ENCODE results near the gene JTB. TPM values are rescaled to one million over a fixed set of nuclear protein-coding genes. Genes with fewer than 3 reads are reported as not detected.
A peak's percentile ranks its signal among the peaks of the same experiment; 100 is the strongest.
"Not testable (repeated sequence)": the region's sequence is repeated elsewhere in the genome, so short reads cannot be mapped to it uniquely, and the experiment has no call there.

The JTB gene
- total RNA-seq, 2 donors from 2014 or later = 130 to 133 TPM

- H3K4me1 Mint-ChIP-seq (ENCODE audit: low read depth) = peaks cover 63% of the 10 kb centered on the region
- H3K36me3 Mint-ChIP-seq (ENCODE audit: insufficient read depth in 2 of 2) = peaks cover 26 to 46% of the 10 kb centered on the region in 2 donors
- no peaks in the 10 kb centered on the region for H3K27me3 Mint-ChIP-seq (ENCODE audit: low read depth)
- peak within 1 kb of the TSS; percentile 90 to 100 for H3K4me3 Mint-ChIP-seq
- DNase-seq (peak; percentile 90 to 92), ATAC-seq (replicated peaks in 1 of 2) (peak; percentile 83 to 85)
- H3K9me3 Mint-ChIP-seq = peaks cover 0 to 1% of the 10 kb centered on the region in 2 donors
- peak within 1 kb of the TSS; percentile 99 for H3K27ac Mint-ChIP-seq
These were observed 13.1 kb upstream of the JTB start, which contains the start of gene RPS27 for GRCh38 chr1:153990468-153991150. Gene RPS27 (plus strand): TSS chr1:153990762. CDS start chr1:153990797, 35 bp downstream.

GRCh38 chr1:153987621-153988020 lies 10.1 kb upstream of the JTB start:
- H3K27me3 Mint-ChIP-seq (ENCODE audit: low read depth) = no peaks in the 10 kb centered on the region
- peaks cover 62% of the 10 kb centered on the region for H3K4me1 Mint-ChIP-seq (ENCODE audit: low read depth)
- H3K9me3 Mint-ChIP-seq = peaks cover 0 to 1% of the 10 kb centered on the region in 2 donors
- H3K4me3 Mint-ChIP-seq = peak overlapping the region in 1 of 2 donors; percentile 93
- ATAC-seq (replicated peaks in 1 of 2) = no peak
- peaks cover 16 to 24% of the 10 kb centered on the region in 2 donors for H3K36me3 Mint-ChIP-seq (ENCODE audit: insufficient read depth in 2 of 2)
- no peak for DNase-seq
- H3K27ac Mint-ChIP-seq = peak overlapping the region; percentile 87

DNA sequence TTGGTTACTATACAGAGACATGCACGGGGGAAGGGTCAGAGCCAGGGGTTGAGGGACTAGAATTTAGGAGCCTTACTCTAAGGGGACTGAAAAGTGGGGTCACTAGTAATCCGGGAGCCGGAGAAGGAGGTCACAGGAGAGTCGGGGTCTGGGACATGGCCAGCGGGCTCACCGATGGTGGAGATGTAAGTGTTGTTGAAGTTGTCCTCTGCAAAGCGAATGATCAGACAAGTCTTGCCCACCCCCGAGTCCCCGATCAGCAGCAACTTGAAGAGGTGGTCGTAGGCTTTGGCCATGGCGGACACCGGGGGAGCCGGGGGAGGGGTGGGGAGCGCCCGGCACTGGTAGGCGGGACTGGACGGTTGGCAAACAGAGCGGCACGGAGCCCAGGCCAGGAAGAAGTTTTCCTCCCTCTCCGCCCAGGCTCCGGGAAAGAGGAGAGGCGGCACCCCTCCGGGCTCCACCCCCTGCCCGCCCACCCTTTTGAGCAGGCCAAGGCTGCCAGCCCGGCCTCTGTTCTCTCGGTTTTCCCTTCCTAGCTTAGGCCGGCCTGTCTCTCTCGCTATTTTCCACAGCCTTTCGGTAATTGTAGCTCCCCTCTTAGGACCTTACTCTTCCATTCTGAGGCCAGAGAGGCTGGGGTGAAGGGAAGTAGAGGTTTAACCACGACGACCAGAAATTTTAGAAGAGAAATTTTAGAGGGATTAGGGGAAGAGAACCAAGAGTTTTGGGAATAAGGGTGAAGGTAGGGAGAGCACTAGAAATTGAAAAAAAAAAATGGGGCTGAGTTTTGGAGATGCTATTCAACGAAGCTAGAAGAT lies 8.7 kb upstream of the JTB start, which contains the start of gene RAB13:
Gene RAB13, minus strand, starts transcription at position 399 of the 821 bp plus-strand sequence. Its CDS starts 103 bp downstream, at position 296.
- DNase-seq (peak in 1 of 2 donors; percentile 27), ATAC-seq (replicated peaks in 1 of 2) (peak in 1 of 2 donors; percentile 10)
- H3K9me3 Mint-ChIP-seq = peaks cover 0 to 1% of the 10 kb centered on the region in 2 donors
- peaks cover 47% of the 10 kb centered on the region for H3K4me1 Mint-ChIP-seq (ENCODE audit: low read depth)
- H3K4me3 Mint-ChIP-seq = peak within 1 kb of the TSS; percentile 93 to 95
- H3K27me3 Mint-ChIP-seq (ENCODE audit: low read depth) = no peaks in the 10 kb centered on the region
- H3K36me3 Mint-ChIP-seq (ENCODE audit: insufficient read depth in 2 of 2) = peaks cover 7 to 9% of the 10 kb centered on the region in 2 donors
- H3K27ac Mint-ChIP-seq = peak within 1 kb of the TSS; percentile 91

- peaks cover 0 to 2% of the 10 kb centered on the region in 2 donors for H3K36me3 Mint-ChIP-seq (ENCODE audit: insufficient read depth in 2 of 2)
- peaks cover 0 to 1% of the 10 kb centered on the region in 2 donors for H3K9me3 Mint-ChIP-seq
- H3K4me1 Mint-ChIP-seq (ENCODE audit: low read depth) = peaks cover 44% of the 10 kb centered on the region
- ATAC-seq (replicated peaks in 1 of 2) (peak; percentile 83 to 85), DNase-seq (peak; percentile 68 to 82)
- no peaks in the 10 kb centered on the region for H3K27me3 Mint-ChIP-seq (ENCODE audit: low read depth)
- peak overlapping the region; percentile 91 for H3K27ac Mint-ChIP-seq
- peak overlapping the region; percentile 93 to 95 for H3K4me3 Mint-ChIP-seq
These were observed 8.0 kb upstream of the JTB start for GRCh38 chr1:153985341-153985912.

- ATAC-seq (replicated peaks in 1 of 2) (no peak), DNase-seq (no peak)
- Mint-ChIP-seq H3K27me3 (ENCODE audit: low read depth) (no peaks in the 10 kb centered on the region), H3K4me1 (ENCODE audit: low read depth) (peaks cover 37% of the 10 kb centered on the region), H3K4me3 (peak overlapping the region; percentile 5 to 60), H3K27ac (no peak overlapping the region), H3K36me3 (ENCODE audit: insufficient read depth in 2 of 2) (peaks cover 0 to 2% of the 10 kb centered on the region in 2 donors), H3K9me3 (no peaks in the 10 kb centered on the region)
These were observed 6.8 kb upstream of the JTB start for GRCh38 chr1:153984123-153984894.

DNA sequence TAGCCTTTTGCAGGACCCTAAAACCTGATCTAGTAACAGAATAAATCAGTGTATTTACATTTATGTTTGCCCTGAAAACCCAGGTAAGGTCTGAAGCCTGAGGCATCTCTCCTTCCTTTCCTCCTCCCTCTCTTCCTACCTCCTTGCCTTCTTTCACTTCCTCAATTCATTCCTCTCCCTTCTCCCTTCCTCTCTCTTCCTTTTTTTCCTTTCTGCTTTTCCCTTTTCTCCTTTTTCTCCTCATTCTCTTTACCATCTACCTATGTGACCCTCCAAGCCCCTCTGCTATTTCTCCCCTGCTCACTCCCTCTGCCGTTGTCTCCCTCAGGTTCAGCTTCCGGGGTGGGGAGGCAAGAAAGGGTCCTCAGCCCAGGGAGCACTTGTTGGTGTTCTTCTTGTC lies 4.3 kb upstream of the JTB start:
- DNase-seq; ATAC-seq (replicated peaks in 1 of 2); H3K27me3 Mint-ChIP-seq (ENCODE audit: low read depth); H3K27ac Mint-ChIP-seq; H3K4me3 Mint-ChIP-seq; H3K36me3 Mint-ChIP-seq (ENCODE audit: insufficient read depth in 2 of 2); H3K9me3 Mint-ChIP-seq: not testable (repeated sequence)
- peaks cover 41% of the 10 kb centered on the region for H3K4me1 Mint-ChIP-seq (ENCODE audit: low read depth)

- H3K4me3 Mint-ChIP-seq = peak overlapping the region; percentile 95 to 98
- not testable (repeated sequence) for DNase-seq; H3K27me3 Mint-ChIP-seq (ENCODE audit: low read depth); H3K27ac Mint-ChIP-seq; H3K9me3 Mint-ChIP-seq; ATAC-seq (replicated peaks in 1 of 2)
- peaks cover 17 to 18% of the 10 kb centered on the region in 2 donors for H3K36me3 Mint-ChIP-seq (ENCODE audit: insufficient read depth in 2 of 2)
- peaks cover 40% of the 10 kb centered on the region for H3K4me1 Mint-ChIP-seq (ENCODE audit: low read depth)
These were observed 1.6 kb upstream of the JTB start for GRCh38 chr1:153979091-153979490.

GRCh38 chr1:153978274-153978909 lies 918 bp upstream of the JTB start:
- H3K4me3 Mint-ChIP-seq = peak overlapping the region; percentile 95 to 98
- peaks cover 20 to 21% of the 10 kb centered on the region in 2 donors for H3K36me3 Mint-ChIP-seq (ENCODE audit: insufficient read depth in 2 of 2)
- ATAC-seq (replicated peaks in 1 of 2) (no peak), DNase-seq (no peak)
- peak overlapping the region; percentile 91 for H3K27ac Mint-ChIP-seq
- H3K4me1 Mint-ChIP-seq (ENCODE audit: low read depth) = peaks cover 47% of the 10 kb centered on the region
- H3K9me3 Mint-ChIP-seq = no peaks in the 10 kb centered on the region
- H3K27me3 Mint-ChIP-seq (ENCODE audit: low read depth) = no peaks in the 10 kb centered on the region

DNA sequence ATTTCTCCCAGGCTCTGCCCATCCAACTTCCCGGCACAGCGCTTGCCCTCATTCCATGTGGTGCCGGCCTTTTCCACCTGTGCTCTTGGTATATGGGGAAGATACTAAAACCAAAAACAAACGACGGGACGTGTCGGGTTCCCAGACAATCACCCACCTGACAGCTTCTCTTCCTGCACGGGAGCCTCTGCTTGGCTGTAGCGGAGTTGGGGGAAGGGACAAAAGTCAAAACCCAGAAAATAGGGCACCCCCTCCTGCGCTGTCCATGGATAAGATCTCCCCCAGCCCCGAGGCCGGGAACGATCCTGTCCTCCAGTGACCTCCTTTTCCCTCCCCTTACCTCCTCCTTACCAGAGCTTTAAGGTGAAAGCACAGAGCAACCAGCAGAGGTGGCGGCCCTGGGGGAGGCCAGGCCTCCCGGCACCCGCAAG lies 640 bp downstream of the JTB start:
- no peak for ATAC-seq (replicated peaks in 1 of 2)
- peak overlapping the region; percentile 96 for H3K27ac Mint-ChIP-seq
- H3K27me3 Mint-ChIP-seq (ENCODE audit: low read depth) = no peaks in the 10 kb centered on the region
- peaks cover 59% of the 10 kb centered on the region for H3K4me1 Mint-ChIP-seq (ENCODE audit: low read depth)
- no peak for DNase-seq
- peak overlapping the region; percentile 95 to 98 for H3K4me3 Mint-ChIP-seq
- peaks cover 21 to 23% of the 10 kb centered on the region in 2 donors for H3K36me3 Mint-ChIP-seq (ENCODE audit: insufficient read depth in 2 of 2)
- no peaks in the 10 kb centered on the region for H3K9me3 Mint-ChIP-seq

- peaks cover 59% of the 10 kb centered on the region for H3K4me1 Mint-ChIP-seq (ENCODE audit: low read depth)
- no peak for DNase-seq
- no peak overlapping the region for H3K4me3 Mint-ChIP-seq
- H3K27ac Mint-ChIP-seq = no peak overlapping the region
- H3K36me3 Mint-ChIP-seq (ENCODE audit: insufficient read depth in 2 of 2) = peaks cover 21 to 23% of the 10 kb centered on the region in 2 donors
- no peaks in the 10 kb centered on the region for H3K9me3 Mint-ChIP-seq
- no peak for ATAC-seq (replicated peaks in 1 of 2)
- no peaks in the 10 kb centered on the region for H3K27me3 Mint-ChIP-seq (ENCODE audit: low read depth)
These were observed 3.9 kb downstream of the JTB start for GRCh38 chr1:153973525-153973924.

GRCh38 chr1:153973071-153973470 lies 4.4 kb downstream of the JTB start:
- peaks cover 21 to 23% of the 10 kb centered on the region in 2 donors for H3K36me3 Mint-ChIP-seq (ENCODE audit: insufficient read depth in 2 of 2)
- no peaks in the 10 kb centered on the region for H3K9me3 Mint-ChIP-seq
- H3K27ac Mint-ChIP-seq = no peak overlapping the region
- no peaks in the 10 kb centered on the region for H3K27me3 Mint-ChIP-seq (ENCODE audit: low read depth)
- no peak for ATAC-seq (replicated peaks in 1 of 2)
- DNase-seq = no peak
- peaks cover 59% of the 10 kb centered on the region for H3K4me1 Mint-ChIP-seq (ENCODE audit: low read depth)
- H3K4me3 Mint-ChIP-seq = no peak overlapping the region

DNA sequence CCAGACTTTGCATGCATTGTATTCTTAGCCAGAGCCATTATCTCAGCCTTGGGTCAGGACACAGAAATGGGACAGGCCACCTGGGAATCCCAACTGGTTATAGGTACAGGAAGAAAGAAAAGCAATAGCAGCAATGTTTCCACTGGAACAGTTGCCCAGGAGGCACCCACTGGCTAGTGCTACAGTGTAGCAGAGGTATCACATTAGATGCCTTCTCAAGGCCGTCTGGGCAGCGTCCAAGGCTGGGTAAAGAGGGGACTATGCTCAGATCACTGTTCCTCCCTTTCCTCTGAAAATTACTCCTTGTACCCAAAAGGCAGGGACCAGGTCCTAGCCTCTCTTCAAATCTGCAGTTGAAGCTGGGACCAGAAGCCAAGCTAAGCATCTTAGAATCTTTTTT lies 7.1 kb downstream of the JTB start:
- DNase-seq = no peak
- Mint-ChIP-seq H3K9me3 (no peaks in the 10 kb centered on the region), H3K36me3 (ENCODE audit: insufficient read depth in 2 of 2) (peaks cover 14 to 21% of the 10 kb centered on the region in 2 donors), H3K27ac (no peak overlapping the region), H3K4me1 (ENCODE audit: low read depth) (peaks cover 72% of the 10 kb centered on the region), H3K27me3 (ENCODE audit: low read depth) (no peaks in the 10 kb centered on the region), H3K4me3 (no peak overlapping the region)
- ATAC-seq (replicated peaks in 1 of 2) = no peak

All from activated T-cell treated with anti-CD3 and anti-CD28 coated beads, Interleukin-2, amount 50 U/mL, for 72 hours (primary cell).